Pancreas (tissue), 10 donors: ENCODE measurements around the gene UBXN6. TPM values are rescaled to one million over a fixed set of nuclear protein-coding genes. Genes with fewer than 3 reads are reported as not detected.

Experiments
- ATAC-seq, 4 donors: fragments of 200-7000 bp; cut with Tn5 transposase; one replicate each; pipeline versions ENCODE4 v1.8.0 to v1.9.1; 2020; ENCODE audit warnings: mild to moderate bottlenecking in 4 of 4, moderate library complexity in 4 of 4
- DNase-seq, 6 donors: peaks; one replicate each; pipeline ENCODE4 v3.0.0-alpha.2; 2020
- FAIRE-seq: peaks from 2 replicates; lab custom pipeline; 2012; peaks lifted over from hg19 to GRCh38; lab: Jason Lieb, UNC
- H3K27ac ChIP-seq, 4 donors: fragments of 200-600 bp; sonication (generic); 1 replicate in 3 of 4; 2 replicates in 1 of 4; pipeline versions ENCODE4 v1.5.0 to v1.8.0; 2020
- H3K27me3 ChIP-seq, 4 donors: fragments of 200-600 bp; one replicate each; pipeline ENCODE4 v1.8.0; 2021
- H3K36me3 ChIP-seq, 3 donors: fragments of 200-600 bp; sonication (generic) in 1 of 3; one replicate each; pipeline versions ENCODE4 v1.5.0 to v1.8.0; 2020 to 2021
- H3K4me1 ChIP-seq, 3 donors: fragments of 200-600 bp; one replicate each; pipeline ENCODE4 v1.8.0; 2021
- H3K4me3 ChIP-seq, 4 donors: fragments of 200-600 bp; sonication (generic) in 2 of 4; one replicate each; pipeline versions ENCODE4 v1.5.0 to v1.8.0; 2020 to 2021
- H3K9me3 ChIP-seq, 4 donors: fragments of 200-600 bp; one replicate each; pipeline ENCODE4 v1.8.0; 2021
- CTCF ChIP-seq, 4 donors: fragments of 200-600 bp; sonication (generic) in 3 of 4; IDR thresholded peaks; one replicate each; pipeline versions ENCODE4 v1.5.0 to v1.8.0; 2021; ENCODE audit warnings: antibody characterized with exemption in 4 of 4
- WGBS, 2 donors: extraction: QIAGEN DNeasy Blood & Tissue Kit; methylation state at CpG; one replicate each; pipeline ENCODE4 v1.1.7; 2013; 5-methylcytosine and 5-hydroxymethylcytosine counted together
- intact Hi-C, 3 donors: fragments of 100-400 bp; cut with DNase I; formaldehyde crosslinking; loops; one replicate each; pipeline versions ENCODE4 v1.11.1 to v1.14.2; 2022
- polyA plus RNA-seq, 2 donors: library from polyadenylated mRNA; stranded (reverse); fragments of 200-250 nt; gene quantifications; one replicate each; pipeline ENCODE4 v1.2.3, GENCODE V29; 2013
- total RNA-seq, 6 donors: library from RNA; stranded (reverse); fragmentation: NEBNext Ultra II Directional in 4 of 6; extraction: Animal tissue kit (Norgen Biotek cat#: 25700) in 4 of 6; gene quantifications; one replicate each; pipeline versions ENCODE4 v1.2.1 to v1.2.4, GENCODE V29; 2021 to 2023
- donor health status: healthy with polysubstance abuse.
- donor health status: DM: no; HTN: no; CAD: no; lungs with moderate emphysema.
- donor health status: DM: no; HTN: no; CAD: no.
- donor health status: control.
- donor health status: control.
- donor health status: Bipolar disorder and iron deficiency.
- donor health status: DM: yes; HTN: yes; CAD: no.
- donor health status: DM: no; HTN: no; CAD: no.
- donor health status: DM: no; HTN: no; CAD: no.
- donor health status: DM: yes; HTN: yes; CAD: no.

The UBXN6 gene
- total and polyA plus RNA-seq, 8 donors = 57.2 to 130 (median 72.2) TPM

- peaks cover 0 to 35% (median 35%) of the 10 kb centered on the region in 3 donors for H3K36me3 ChIP-seq
- WGBS, 2 donors = 82 to 84% methylated on average over 36 of the region's 36 CpGs
- DNase-seq = peak in 1 of 6 donors; percentile 72
These were observed 12.5 kb downstream of the UBXN6 start for GRCh38 chr19:4444765-4445741.

DNA sequence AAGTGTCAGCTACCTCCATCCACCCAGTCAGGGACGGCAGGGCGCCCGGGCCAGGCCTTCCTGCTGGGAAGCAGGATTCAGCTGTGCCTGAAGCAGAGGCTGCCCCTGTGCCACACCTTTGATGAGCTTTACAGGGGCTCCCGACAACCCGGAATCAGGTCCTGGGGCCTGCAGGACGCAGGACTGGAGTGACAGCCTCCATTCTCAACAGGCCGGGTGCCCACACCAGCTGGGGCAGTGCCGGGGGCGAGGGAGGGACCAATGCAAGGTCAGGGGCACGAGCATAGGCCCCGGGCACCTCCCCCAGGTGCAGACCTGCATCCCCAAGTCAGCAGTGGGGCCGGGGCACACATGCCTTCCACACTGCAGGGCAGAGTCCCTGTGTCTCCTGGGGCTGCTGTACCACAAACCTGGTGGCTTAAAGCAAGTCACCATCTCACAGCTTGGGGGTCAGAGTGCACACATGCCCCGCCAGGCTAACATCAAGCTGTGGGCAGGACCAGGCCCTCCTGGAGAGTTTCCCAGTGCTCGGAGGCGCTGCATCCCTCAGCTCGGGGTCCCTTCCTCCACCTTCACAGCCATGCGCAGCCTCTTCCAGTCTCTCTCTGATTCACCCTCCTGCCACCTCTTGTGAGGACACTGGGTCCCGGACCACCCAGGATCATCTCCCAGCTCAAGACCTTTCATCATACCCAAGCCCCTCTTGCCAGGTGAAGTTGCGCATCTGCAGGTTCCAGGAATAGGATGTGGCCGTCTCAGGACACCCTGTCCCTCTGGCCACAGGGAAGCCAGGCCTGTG, 13.4 kb downstream of the UBXN6 start:
- 81 to 84% methylated on average over 20 of the region's 20 CpGs for WGBS, 2 donors
- ATAC-seq (no peak), DNase-seq (peak in 1 of 6 donors; percentile 56), FAIRE-seq (no peak)
- Histone ChIP-seq H3K27ac (no peak overlapping the region), H3K36me3 (peaks cover 0 to 35% (median 35%) of the 10 kb centered on the region in 3 donors), H3K4me3 (no peak overlapping the region), H3K27me3 (no peaks in the 10 kb centered on the region), H3K4me1 (peaks cover 3 to 12% (median 8%) of the 10 kb centered on the region in 3 donors), H3K9me3 (no peaks in the 10 kb centered on the region)
- no peak for TF ChIP-seq CTCF (IDR thresholded peaks at IDR 0.05)
- intact Hi-C loops = no loop called here

More at GRCh38 chr19:4444765-4445741, 12.5 kb downstream of the UBXN6 start:
- Histone ChIP-seq H3K27ac (no peak overlapping the region), H3K4me1 (peaks cover 3 to 16% (median 8%) of the 10 kb centered on the region in 3 donors), H3K27me3 (no peaks in the 10 kb centered on the region), H3K4me3 (no peak overlapping the region), H3K9me3 (no peaks in the 10 kb centered on the region)
- ATAC-seq (no peak), FAIRE-seq (no peak)
- no peak for TF ChIP-seq CTCF (IDR thresholded peaks at IDR 0.05)
- intact Hi-C loops = no loop called here

GRCh38 chr19:4443188-4443587, 14.4 kb downstream of the UBXN6 start:
- intact Hi-C loops = no loop called here
- ATAC-seq = no peak
- FAIRE-seq = no peak
- 91% methylated on average over 15 of the region's 15 CpGs for WGBS, 2 donors
- TF ChIP-seq CTCF (IDR thresholded peaks at IDR 0.05) = no peak
- Histone ChIP-seq H3K27ac (no peak overlapping the region), H3K36me3 (peaks cover 0 to 35% (median 35%) of the 10 kb centered on the region in 3 donors), H3K4me3 (no peak overlapping the region), H3K27me3 (no peaks in the 10 kb centered on the region), H3K9me3 (no peaks in the 10 kb centered on the region), H3K4me1 (peaks cover 0 to 4% (median 3%) of the 10 kb centered on the region in 3 donors)
- no peak for DNase-seq

DNA sequence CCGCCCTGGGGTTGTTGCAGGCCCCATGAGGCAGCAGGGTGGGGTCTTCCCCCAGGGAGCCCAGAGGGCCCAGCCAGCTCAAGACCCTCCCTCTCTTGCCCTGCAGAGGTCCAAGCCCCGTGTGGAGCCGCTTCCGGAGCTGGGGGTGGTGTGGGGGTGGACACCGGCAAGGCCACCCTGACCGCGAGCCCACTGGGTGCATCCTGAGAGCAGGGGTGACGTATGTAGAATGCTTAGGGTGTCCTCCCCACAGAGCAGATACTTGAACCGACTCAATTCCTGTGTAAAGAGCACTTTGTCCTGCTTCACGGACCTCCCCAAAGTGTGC, 14.8 kb downstream of the UBXN6 start:
- 85 to 88% methylated on average over 10 of the region's 10 CpGs for WGBS, 2 donors
- H3K36me3 ChIP-seq = peaks cover 0 to 32% (median 31%) of the 10 kb centered on the region in 3 donors

More for the DNA sequence above, 14.8 kb downstream of the UBXN6 start:
- no peak for TF ChIP-seq CTCF (IDR thresholded peaks at IDR 0.05)
- H3K27me3 ChIP-seq = no peaks in the 10 kb centered on the region
- intact Hi-C loops = no loop called here
- DNase-seq = no peak
- no peak overlapping the region for H3K4me3 ChIP-seq
- no peak for FAIRE-seq
- no peaks in the 10 kb centered on the region for H3K9me3 ChIP-seq
- peaks cover 0 to under 1% (median 0%) of the 10 kb centered on the region in 3 donors for H3K4me1 ChIP-seq
- no peak overlapping the region for H3K27ac ChIP-seq
- ATAC-seq = peak in 1 of 4 donors; percentile 5
